ENCODE measurements around the gene PACRG.

- TF ChIP-seq, protein P1, sequence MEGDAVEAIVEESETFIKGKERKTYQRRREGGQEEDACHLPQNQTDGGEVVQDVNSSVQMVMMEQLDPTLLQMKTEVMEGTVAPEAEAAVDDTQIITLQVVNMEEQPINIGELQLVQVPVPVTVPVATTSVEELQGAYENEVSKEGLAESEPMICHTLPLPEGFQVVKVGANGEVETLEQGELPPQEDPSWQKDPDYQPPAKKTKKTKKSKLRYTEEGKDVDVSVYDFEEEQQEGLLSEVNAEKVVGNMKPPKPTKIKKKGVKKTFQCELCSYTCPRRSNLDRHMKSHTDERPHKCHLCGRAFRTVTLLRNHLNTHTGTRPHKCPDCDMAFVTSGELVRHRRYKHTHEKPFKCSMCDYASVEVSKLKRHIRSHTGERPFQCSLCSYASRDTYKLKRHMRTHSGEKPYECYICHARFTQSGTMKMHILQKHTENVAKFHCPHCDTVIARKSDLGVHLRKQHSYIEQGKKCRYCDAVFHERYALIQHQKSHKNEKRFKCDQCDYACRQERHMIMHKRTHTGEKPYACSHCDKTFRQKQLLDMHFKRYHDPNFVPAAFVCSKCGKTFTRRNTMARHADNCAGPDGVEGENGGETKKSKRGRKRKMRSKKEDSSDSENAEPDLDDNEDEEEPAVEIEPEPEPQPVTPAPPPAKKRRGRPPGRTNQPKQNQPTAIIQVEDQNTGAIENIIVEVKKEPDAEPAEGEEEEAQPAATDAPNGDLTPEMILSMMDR (IDR thresholded peaks at IDR 0.05; ENCODE audit: poor library complexity, severe bottlenecking) = no peak
- TF ChIP-seq POLR2AphosphoS5 (IDR thresholded peaks at IDR 0.05) = no peak
- no peak for TF ChIP-seq SMC3 (conservative IDR thresholded peaks at IDR 0.05; ENCODE audit: poor library complexity)
- no peak for TF ChIP-seq EP300 (conservative IDR thresholded peaks at IDR 0.05; ENCODE audit: poor library complexity, severe bottlenecking)
- no peak for TF ChIP-seq MXI1 (conservative IDR thresholded peaks at IDR 0.05; ENCODE audit: poor library complexity, severe bottlenecking)
- no peak for TF ChIP-seq EZH2 (IDR thresholded peaks at IDR 0.05; ENCODE audit: borderline replicate concordance, insufficient read depth, low read length, poor library complexity, severe bottlenecking)
Observed at GRCh38 chr6:163094881-163095280, 367.1 kb downstream of the PACRG start.

All from neural cell (in vitro differentiated cells).